GM23248 (cell line): ENCODE measurements around the gene NAXD. TPM values are rescaled to one million over a fixed set of nuclear protein-coding genes. Genes with fewer than 3 reads are reported as not detected.

Experiments
- DNase-seq: peaks from one replicate; pipeline ENCODE4 v3.0.0-alpha.2; 2015
- H2AFZ ChIP-seq: fragments of 200-600 bp; sonication (generic); 2 replicates; pipeline ENCODE4 v1.6.1; 2016; ENCODE audit warnings: antibody characterized with exemption
- H3F3A ChIP-seq: fragments of 200-600 bp; sonication (generic); 2 replicates; pipeline ENCODE4 v1.6.1; 2016; ENCODE audit warnings: mild to moderate bottlenecking, antibody characterized with exemption, mixed run types; ENCODE audit not compliant: insufficient read depth
- H3K27ac ChIP-seq: fragments of 200-600 bp; sonication (generic); 2 replicates; pipeline ENCODE4 v1.5.1; 2016; ENCODE audit warnings: mild to moderate bottlenecking
- H3K27me3 ChIP-seq: fragments of 200-600 bp; sonication (generic); replicated peaks from 2 replicates; pipeline ENCODE4 v1.6.1; 2016; ENCODE audit warnings: mild to moderate bottlenecking; ENCODE audit not compliant: insufficient read depth
- H3K36me3 ChIP-seq: fragments of 200-600 bp; sonication (generic); 2 replicates; pipeline ENCODE4 v1.6.1; 2016; ENCODE audit warnings: low read depth, mild to moderate bottlenecking
- H3K4me1 ChIP-seq: fragments of 200-600 bp; sonication (generic); 2 replicates; pipeline ENCODE4 v1.6.1; 2016; ENCODE audit warnings: mild to moderate bottlenecking; ENCODE audit not compliant: insufficient read depth
- H3K4me2 ChIP-seq: fragments of 200-600 bp; sonication (generic); one replicate; pipeline ENCODE4 v1.6.1; 2016; ENCODE audit warnings: mild to moderate bottlenecking; ENCODE audit not compliant: unreplicated experiment
- H3K4me3 ChIP-seq: fragments of 200-600 bp; sonication (generic); 2 replicates; pipeline ENCODE4 v1.5.1; 2016; ENCODE audit warnings: mild to moderate bottlenecking
- H3K79me2 ChIP-seq: fragments of 200-600 bp; sonication (generic); 2 replicates; pipeline ENCODE4 v1.6.1; 2016; ENCODE audit warnings: mild to moderate bottlenecking; ENCODE audit not compliant: insufficient read depth
- H3K9ac ChIP-seq: fragments of 200-600 bp; sonication (generic); 2 replicates; pipeline ENCODE4 v1.6.1; 2016; ENCODE audit warnings: mild to moderate bottlenecking
- H3K9me2 ChIP-seq: fragments of 200-600 bp; sonication (generic); 2 replicates; pipeline ENCODE4 v1.6.1; 2016; ENCODE audit warnings: mixed run types, mild to moderate bottlenecking, moderate library complexity; ENCODE audit not compliant: insufficient read depth
- H3K9me3 ChIP-seq: fragments of 200-600 bp; sonication (generic); one replicate; pipeline ENCODE4 v1.6.1; 2017; ENCODE audit warnings: low read depth
- H4K20me1 ChIP-seq: fragments of 200-600 bp; sonication (generic); 2 replicates; pipeline ENCODE4 v1.6.0; 2016; ENCODE audit not compliant: insufficient read depth
- EZH2 ChIP-seq: fragments of 200-600 bp; sonication (generic); IDR thresholded peaks from 2 replicates; pipeline ENCODE4 v1.6.1; 2018; ENCODE audit warnings: antibody characterized with exemption, mild to moderate bottlenecking; ENCODE audit not compliant: insufficient read depth, poor library complexity, severe bottlenecking
- EZH2phosphoT487 ChIP-seq: fragments of 200-600 bp; sonication (generic); IDR thresholded peaks from 2 replicates; pipeline ENCODE4 v1.6.1; 2018; ENCODE audit warnings: antibody characterized with exemption, moderate library complexity, mild to moderate bottlenecking, low read depth; ENCODE audit not compliant: insufficient read depth
- WGBS, 2 experiments: methylation state at CpG; one replicate each; pipeline ENCODE4 v1.1.6; 2015 to 2017; ENCODE audit warnings: low lambda C conversion rate in 2 of 2, low coverage in 1 of 2; ENCODE audit errors: missing lambda C conversion rate in 2 of 2; 5-methylcytosine and 5-hydroxymethylcytosine counted together
- in situ Hi-C: fragments of 300-500 bp; cut with MboI; formaldehyde crosslinking; loops from 2 replicates; pipeline ENCODE4 v1.15.0; 2020
- polyA plus RNA-seq: library from polyadenylated mRNA; unstranded; fragments of >200 nt; fragmentation: Nextera tagmentation; extraction: Ambion mirVana; gene quantifications from 2 replicates; pipeline ENCODE4 v1.2.1, GENCODE V29; 2016
- total RNA-seq: library from RNA; depleted of rRNA; stranded (reverse); fragments of >200 nt; shearing (Covaris generic); gene quantifications from 2 replicates; pipeline ENCODE4 v1.2.3, GENCODE V29; 2014

The NAXD gene
- total and polyA plus RNA-seq, 2 experiments from 2014 or later = 23.5 to 26.9 TPM

DNA sequence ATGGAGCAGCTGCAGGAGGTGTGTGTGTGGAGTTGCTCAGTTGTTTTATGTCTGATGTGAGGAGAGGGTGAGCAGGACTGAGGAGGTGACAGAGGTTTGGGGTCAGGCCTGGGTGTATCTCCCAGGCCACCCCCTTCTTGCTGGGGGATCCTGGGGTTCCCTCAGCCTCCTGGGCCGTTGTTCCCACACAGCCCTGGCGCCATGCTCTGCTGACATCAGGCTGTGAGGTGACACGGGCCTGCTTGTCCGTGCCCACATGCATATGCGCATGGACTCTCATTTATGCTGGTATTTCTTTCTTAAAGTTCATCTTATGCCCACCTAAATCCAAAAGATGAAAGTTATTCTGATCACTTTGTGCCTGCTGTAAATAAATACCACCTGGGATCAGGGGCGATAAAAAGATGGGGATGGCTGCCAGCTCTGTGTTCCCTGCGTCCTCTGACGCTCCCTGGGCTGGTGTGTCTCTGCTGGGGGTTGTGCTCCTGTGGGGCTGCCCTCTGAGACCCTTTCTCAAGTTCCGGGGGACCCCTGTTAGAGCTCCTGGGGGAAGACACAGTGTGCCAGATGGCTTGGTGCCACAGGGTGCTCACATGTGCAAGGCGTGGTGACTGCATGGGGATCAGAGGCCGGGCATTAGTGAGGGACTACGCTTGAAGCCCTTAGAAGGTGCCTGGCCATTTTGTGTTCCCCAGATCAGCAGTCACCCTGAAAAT lies 12.6 kb downstream of the NAXD start:
- no peaks in the 10 kb centered on the region; the same call in 1 of the 2 replicates for H3F3A ChIP-seq
- no peak overlapping the region for H2AFZ ChIP-seq
- H3K27ac ChIP-seq = no peak overlapping the region
- peaks cover 3% of the 10 kb centered on the region; the same call in 1 of the 2 replicates for H4K20me1 ChIP-seq
- 72 to 76% methylated on average over 12 of the region's 12 CpGs for WGBS, 2 experiments
- peaks cover 98% of the 10 kb centered on the region for H3K79me2 ChIP-seq
- DNase-seq = no peak
- H3K27me3 ChIP-seq = no peaks in the 10 kb centered on the region
- no peaks in the 10 kb centered on the region for H3K9me2 ChIP-seq
- no peaks in the 10 kb centered on the region for H3K9me3 ChIP-seq
- H3K4me3 ChIP-seq = no peak overlapping the region
- in situ Hi-C loops = no loop called here
- H3K36me3 ChIP-seq = 0 out of 2 replicates have a peak, but pooled peaks cover 7% of the 10 kb centered on the region
- no peak overlapping the region for H3K4me2 ChIP-seq
- no peak overlapping the region for H3K9ac ChIP-seq
- TF ChIP-seq EZH2 (no peak), EZH2phosphoT487 (no peak)
- H3K4me1 ChIP-seq = no peaks in the 10 kb centered on the region

DNA sequence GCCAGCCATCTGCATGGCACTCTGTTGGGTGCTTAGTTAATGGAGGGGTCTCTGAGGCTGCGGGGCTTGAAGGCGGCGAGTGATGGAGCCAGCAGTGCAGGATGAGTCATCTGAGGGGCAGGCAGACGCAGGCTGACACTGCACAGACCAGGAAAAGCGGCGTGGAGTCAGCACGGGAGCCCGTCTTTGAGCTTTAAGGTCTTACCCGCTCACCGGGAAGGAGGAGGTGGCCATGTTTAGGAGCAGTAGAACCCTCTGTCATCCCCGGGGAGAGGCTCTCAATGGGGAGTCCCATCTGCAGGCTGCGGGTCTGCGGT lies 13.1 kb downstream of the NAXD start:
- Histone ChIP-seq H3K27ac (no peak overlapping the region), H3K9ac (no peak overlapping the region), H3K4me1 (no peaks in the 10 kb centered on the region), H3K4me3 (no peak overlapping the region), H3K79me2 (peaks cover 97% of the 10 kb centered on the region), H4K20me1 (peaks cover 3% of the 10 kb centered on the region; the same call in 1 of the 2 replicates), H3F3A (no peaks in the 10 kb centered on the region; the same call in 1 of the 2 replicates), H3K4me2 (no peak overlapping the region), H3K27me3 (no peaks in the 10 kb centered on the region), H3K9me2 (no peaks in the 10 kb centered on the region), H3K36me3 (0 out of 2 replicates have a peak, but pooled peaks cover 7% of the 10 kb centered on the region), H2AFZ (no peak overlapping the region), H3K9me3 (no peaks in the 10 kb centered on the region)
- 86 to 88% methylated on average over 13 of the region's 13 CpGs for WGBS, 2 experiments
- DNase-seq = no peak
- TF ChIP-seq EZH2phosphoT487 (no peak), EZH2 (no peak)
- in situ Hi-C loops = no loop called here

DNA sequence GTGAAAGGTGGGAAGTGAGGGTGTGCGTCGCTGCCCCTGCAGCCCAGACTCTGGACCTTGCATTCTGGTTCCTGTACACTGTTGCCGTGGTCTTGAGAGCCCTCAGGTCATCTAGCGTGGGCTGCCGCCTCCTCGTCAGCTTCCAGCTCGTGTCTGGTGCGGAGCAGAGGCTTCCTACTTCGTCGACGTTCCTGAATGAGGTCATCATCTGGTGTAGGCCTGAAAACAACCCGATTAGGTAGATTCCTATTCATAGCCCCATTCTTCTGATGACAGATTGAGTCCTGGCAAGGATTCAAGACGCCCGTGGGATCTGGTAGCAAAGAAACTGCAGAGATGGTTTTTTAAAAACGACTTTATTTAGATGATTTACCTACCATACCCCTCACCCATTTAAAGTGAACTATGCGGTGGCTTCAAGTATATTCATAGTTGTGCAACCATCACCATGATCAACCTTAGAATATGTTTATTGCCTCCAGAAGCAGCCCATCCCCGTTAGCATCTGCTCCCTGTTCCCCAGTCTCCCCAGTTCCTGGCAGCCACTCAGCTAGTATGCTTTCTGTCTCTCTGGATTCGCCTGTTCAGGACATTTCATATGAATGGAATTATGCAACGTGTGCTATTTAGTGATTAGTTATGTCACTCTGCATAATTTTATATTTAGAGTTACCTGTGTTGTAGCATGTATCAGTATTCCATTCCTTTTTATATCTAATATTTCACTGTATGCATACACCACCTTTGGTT lies 13.8 kb downstream of the NAXD start:
- H4K20me1 ChIP-seq = peaks cover 3% of the 10 kb centered on the region; the same call in 1 of the 2 replicates
- in situ Hi-C loops = no loop called here
- H3K9me3 ChIP-seq = no peaks in the 10 kb centered on the region
- no peaks in the 10 kb centered on the region for H3K9me2 ChIP-seq
- peaks cover 97% of the 10 kb centered on the region for H3K79me2 ChIP-seq
- no peak overlapping the region for H2AFZ ChIP-seq
- H3K4me1 ChIP-seq = no peaks in the 10 kb centered on the region
- peaks cover 11% of the 10 kb centered on the region; the same call in 1 of the 2 replicates for H3K36me3 ChIP-seq
- H3K9ac ChIP-seq = no peak overlapping the region
- H3K27ac ChIP-seq = no peak overlapping the region
- no peaks in the 10 kb centered on the region; the same call in 1 of the 2 replicates for H3F3A ChIP-seq
- TF ChIP-seq EZH2phosphoT487 (no peak), EZH2 (no peak)
- DNase-seq = no peak
- H3K4me2 ChIP-seq = no peak overlapping the region
- no peak overlapping the region for H3K4me3 ChIP-seq
- 83 to 84% methylated on average over 19 of the region's 19 CpGs for WGBS, 2 experiments
- no peaks in the 10 kb centered on the region for H3K27me3 ChIP-seq

DNA sequence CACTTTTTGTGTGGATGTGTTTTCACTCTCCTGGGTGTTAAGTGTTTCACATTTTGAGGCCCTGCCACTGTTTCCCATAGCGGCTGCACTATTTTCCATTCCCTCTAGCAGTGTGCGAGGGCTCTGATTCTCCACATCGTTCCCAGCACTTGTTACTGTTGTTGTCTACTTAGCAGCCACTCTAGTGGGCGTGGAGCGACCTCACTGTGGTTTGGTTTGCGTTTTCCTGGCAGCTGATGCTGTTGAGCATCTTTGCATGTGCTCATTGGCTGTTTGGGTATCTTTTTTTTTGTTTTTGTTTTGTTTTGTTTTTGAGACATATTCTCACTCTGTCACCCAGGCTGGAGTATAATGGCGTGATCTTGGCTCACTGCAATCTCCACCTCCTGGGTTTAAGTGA lies 14.4 kb downstream of the NAXD start:
- H3K4me1 ChIP-seq = no peaks in the 10 kb centered on the region
- H4K20me1 ChIP-seq = peaks cover 3% of the 10 kb centered on the region; the same call in 1 of the 2 replicates
- H3F3A ChIP-seq = no peaks in the 10 kb centered on the region; the same call in 1 of the 2 replicates
- H2AFZ ChIP-seq = no peak overlapping the region
- peaks cover 97% of the 10 kb centered on the region for H3K79me2 ChIP-seq
- no peaks in the 10 kb centered on the region for H3K27me3 ChIP-seq
- H3K9ac ChIP-seq = no peak overlapping the region
- no peak overlapping the region for H3K27ac ChIP-seq
- no peak overlapping the region for H3K4me3 ChIP-seq
- 90 to 91% methylated on average over 7 of the region's 7 CpGs for WGBS, 2 experiments
- DNase-seq = no peak
- TF ChIP-seq EZH2phosphoT487 = no peak
- TF ChIP-seq EZH2 = no peak
- no peaks in the 10 kb centered on the region for H3K9me2 ChIP-seq
- peaks cover 17% of the 10 kb centered on the region; the same call in 1 of the 2 replicates for H3K36me3 ChIP-seq
- in situ Hi-C loops = no loop called here
- H3K4me2 ChIP-seq = no peak overlapping the region
- H3K9me3 ChIP-seq = no peaks in the 10 kb centered on the region
